GM12878 (cell line): ENCODE results near the gene EXOC4. TPM values are rescaled to one million over a fixed set of nuclear protein-coding genes. Genes with fewer than 3 reads are reported as not detected.

ENCODE experiments used
- ATAC-seq: fragments of 200-7000 bp; cut with Tn5 transposase; 3 replicates; pipeline ENCODE4 v1.9.1; 2020; ENCODE audit warnings: mild to moderate bottlenecking, moderate library complexity
- BruUV-seq: library from RNA; stranded (reverse); fragments of 400-500 nt; replicated peaks from 2 replicates; lab custom pipeline; 2021; lab: Mats Ljungman, UMichigan
- CTCF ChIA-PET: fragments of 300-600 bp; sonication (Branson Sonifier 250); formaldehyde crosslinking; extraction: SDS; loops from one replicate; lab custom pipeline; 2021; ENCODE audit warnings: inconsistent platforms; lab: Yijun Ruan, JAX
- POLR2A ChIA-PET: fragments of 350-600 bp; formaldehyde crosslinking; extraction: SDS; loops from one replicate; lab custom pipeline; 2021; ENCODE audit warnings: inconsistent platforms; lab: Charles Lee
- RAD21 ChIA-PET: fragments of 300-600 bp; sonication (Branson Sonifier 250); formaldehyde crosslinking; loops from one replicate; lab custom pipeline; 2023; ENCODE audit warnings: antibody characterized with exemption; ENCODE audit not compliant: unreplicated experiment; lab: Charles Lee
- SMC1A ChIA-PET: fragments of 300-600 bp; sonication (Branson Sonifier 250); formaldehyde crosslinking; loops from one replicate; lab custom pipeline; 2023; ENCODE audit not compliant: unreplicated experiment, uncharacterized antibody; lab: Charles Lee
- DNase-seq: peaks from one replicate; pipeline ENCODE4 v3.0.0-alpha.2; 2011; ENCODE audit warnings: low read depth, low spot score
- FAIRE-seq: peaks from 3 replicates; lab custom pipeline; 2011; peaks lifted over from hg19 to GRCh38; lab: Jason Lieb, UNC
- H2AFZ ChIP-seq: 2 replicates; pipeline ENCODE4 v1.6.0; 2011; ENCODE audit warnings: low read depth, low read length, control low read depth; ENCODE audit not compliant: control insufficient read depth
- H3K27ac ChIP-seq: 2 replicates; pipeline ENCODE4 v1.5.1; 2011; ENCODE audit warnings: control low read depth; ENCODE audit not compliant: control insufficient read depth, insufficient read depth
- H3K27me3 ChIP-seq, 2 experiments: replicated peaks in 1 of 2; 2 replicates each; pipeline versions ENCODE4 v1.6.0 to v1.6.1; 2011; ENCODE audit warnings: low read length in 1 of 2; ENCODE audit not compliant: control insufficient read depth in 2 of 2, insufficient read depth in 2 of 2
- H3K36me3 ChIP-seq, 2 experiments: 2 replicates each; pipeline ENCODE4 v1.5.1; 2011; ENCODE audit warnings: low read length in 1 of 2; ENCODE audit not compliant: control insufficient read depth in 2 of 2, insufficient read depth in 2 of 2
- H3K4me1 ChIP-seq: 2 replicates; pipeline ENCODE4 v1.6.1; 2011; ENCODE audit warnings: mild to moderate bottlenecking, low read length, moderate library complexity, mixed read lengths; ENCODE audit not compliant: control insufficient read depth, insufficient read depth
- H3K4me2 ChIP-seq: 2 replicates; pipeline ENCODE4 v1.6.0; 2011; ENCODE audit warnings: control low read depth; ENCODE audit not compliant: control insufficient read depth, insufficient read depth
- H3K4me3 ChIP-seq: fragments of 200-600 bp; sonication (generic); 2 replicates; pipeline ENCODE4 v1.5.1; 2016
- H3K79me2 ChIP-seq: 2 replicates; pipeline ENCODE4 v1.6.0; 2011; ENCODE audit warnings: low read length; ENCODE audit not compliant: control insufficient read depth, insufficient read depth
- H3K9ac ChIP-seq: 2 replicates; pipeline ENCODE4 v1.8.0; 2011; ENCODE audit warnings: low read length, control low read depth, mixed read lengths; ENCODE audit not compliant: control insufficient read depth, insufficient read depth
- H3K9me3 ChIP-seq: replicated peaks from 3 replicates; pipeline ENCODE4 v1.5.1; 2011; ENCODE audit warnings: mild to moderate bottlenecking, low read length; ENCODE audit not compliant: control insufficient read depth, insufficient read depth
- H4K20me1 ChIP-seq: 2 replicates; pipeline ENCODE4 v1.6.0; 2011; ENCODE audit not compliant: control insufficient read depth, insufficient read depth
- JUND ChIP-seq: IDR thresholded peaks from 2 replicates; pipeline ENCODE4 v1.6.1; 2012; ENCODE audit warnings: low read depth, mild to moderate bottlenecking, low read length, improper control_type of control experiment, moderate library complexity
- NR2F1 ChIP-seq: fragments of 450-650 bp; conservative IDR thresholded peaks from 2 replicates; pipeline ENCODE4 v1.6.1; 2017; ENCODE audit warnings: mild to moderate bottlenecking
- RFX5 ChIP-seq: IDR thresholded peaks from 2 replicates; pipeline ENCODE4 v1.6.1; 2011; ENCODE audit warnings: low read depth, low read length, improper control_type of control experiment
- in situ Hi-C: fragments of 300-500 bp; cut with MboI; formaldehyde crosslinking; loops from 9 replicates; pipeline ENCODE4 v1.14.3; 2018; ENCODE audit warnings: mixed read lengths
- intact Hi-C: fragments of 100-400 bp; cut with micrococcal nuclease; formaldehyde crosslinking; loops from one replicate; pipeline ENCODE4 v1.14.2; 2022; ENCODE audit not compliant: unreplicated experiment
- polyA plus RNA-seq, 11 experiments: library from polyadenylated mRNA; depleted of rRNA in 4 of 11; unstranded in 6 of 11; stranded (reverse) in 5 of 11; fragments of >200 nt; fragmentation: Nextera tagmentation in 4 of 11; fragmentation: Illumina TruSeq in 1 of 11; extraction: Ambion mirVana in 4 of 11; extraction: Trizol in 1 of 11; gene quantifications; 1 replicate in 1 of 11; 2 replicates in 10 of 11; pipeline versions ENCODE4 v1.2.1 to v1.2.3, GENCODE V29; 2011 to 2016; ENCODE audit warnings: inconsistent platforms in 2 of 11, missing spikeins in 2 of 11, low read depth in 1 of 11
- total RNA-seq, 4 experiments: library from RNA; depleted of rRNA in 3 of 4; stranded (reverse); fragments of >200 nt in 3 of 4; fragmentation: Illumina TruSeq in 1 of 4; extraction: Trizol in 1 of 4; gene quantifications; 2 replicates each; pipeline versions ENCODE4 v1.2.1 to v1.2.3, GENCODE V29; 2013 to 2021
- TF ChIP-seq, protein P1 (sequence below): fragments of 450-650 bp; IDR thresholded peaks from 2 replicates; pipeline ENCODE4 v1.6.1; 2017; ENCODE audit warnings: antibody characterized with exemption, mild to moderate bottlenecking, moderate library complexity

The EXOC4 gene
- total and polyA plus RNA-seq, 10 of the 15 experiments (the other 5 are each of a cell fraction or from before 2014, with no cell fraction given), result 13.2 to 44.5 (median 29.6) TPM

DNA sequence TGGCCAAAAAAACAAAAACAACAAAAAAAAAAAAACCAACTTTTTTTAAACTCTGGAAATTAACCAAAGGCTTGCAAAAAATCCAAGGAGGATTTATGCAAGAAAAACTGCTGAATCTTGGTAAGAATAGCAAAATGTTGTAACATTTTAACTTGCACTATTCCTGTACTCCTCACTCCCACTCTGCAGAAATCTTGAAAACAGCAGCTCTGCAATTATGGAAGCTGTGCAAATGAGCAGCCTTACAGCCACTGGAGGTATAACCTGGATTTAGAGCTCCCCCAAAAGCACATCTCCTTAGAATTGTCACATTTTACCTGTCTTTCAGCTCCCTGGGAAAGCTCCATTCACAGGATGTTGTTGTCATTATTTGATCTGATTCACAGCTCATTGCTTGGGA is 832.4 kb downstream of the EXOC4 start:
- no peaks in the 10 kb centered on the region for H3K79me2 ChIP-seq
- POLR2A ChIA-PET, result no interaction called here
- DNase-seq, result no peak
- no peak for FAIRE-seq
- intact Hi-C loops (no loop called here), in situ Hi-C loops (no loop called here)
- H3K27me3 ChIP-seq, result no peaks in the 10 kb centered on the region
- no peaks in the 10 kb centered on the region for H4K20me1 ChIP-seq
- H3K4me2 ChIP-seq, result no peak overlapping the region
- no peaks in the 10 kb centered on the region for H3K36me3 ChIP-seq
- no peak for ATAC-seq
- H3K27ac ChIP-seq, result no peak overlapping the region
- H2AFZ ChIP-seq, result no peak overlapping the region
- H3K9ac ChIP-seq, result no peak overlapping the region
- no TSS peak for BruUV-seq
- no peaks in the 10 kb centered on the region for H3K4me1 ChIP-seq
- TF ChIP-seq JUND (no peak), NR2F1 (no peak), RFX5 (no peak)
- TF ChIP-seq, protein P1, sequence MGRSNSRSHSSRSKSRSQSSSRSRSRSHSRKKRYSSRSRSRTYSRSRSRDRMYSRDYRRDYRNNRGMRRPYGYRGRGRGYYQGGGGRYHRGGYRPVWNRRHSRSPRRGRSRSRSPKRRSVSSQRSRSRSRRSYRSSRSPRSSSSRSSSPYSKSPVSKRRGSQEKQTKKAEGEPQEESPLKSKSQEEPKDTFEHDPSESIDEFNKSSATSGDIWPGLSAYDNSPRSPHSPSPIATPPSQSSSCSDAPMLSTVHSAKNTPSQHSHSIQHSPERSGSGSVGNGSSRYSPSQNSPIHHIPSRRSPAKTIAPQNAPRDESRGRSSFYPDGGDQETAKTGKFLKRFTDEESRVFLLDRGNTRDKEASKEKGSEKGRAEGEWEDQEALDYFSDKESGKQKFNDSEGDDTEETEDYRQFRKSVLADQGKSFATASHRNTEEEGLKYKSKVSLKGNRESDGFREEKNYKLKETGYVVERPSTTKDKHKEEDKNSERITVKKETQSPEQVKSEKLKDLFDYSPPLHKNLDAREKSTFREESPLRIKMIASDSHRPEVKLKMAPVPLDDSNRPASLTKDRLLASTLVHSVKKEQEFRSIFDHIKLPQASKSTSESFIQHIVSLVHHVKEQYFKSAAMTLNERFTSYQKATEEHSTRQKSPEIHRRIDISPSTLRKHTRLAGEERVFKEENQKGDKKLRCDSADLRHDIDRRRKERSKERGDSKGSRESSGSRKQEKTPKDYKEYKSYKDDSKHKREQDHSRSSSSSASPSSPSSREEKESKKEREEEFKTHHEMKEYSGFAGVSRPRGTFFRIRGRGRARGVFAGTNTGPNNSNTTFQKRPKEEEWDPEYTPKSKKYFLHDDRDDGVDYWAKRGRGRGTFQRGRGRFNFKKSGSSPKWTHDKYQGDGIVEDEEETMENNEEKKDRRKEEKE, result no peak
- TF ChIP-seq, all 136 proteins: peak for 0
- ChIA-PET CTCF (interaction anchor here (1.0 kb wide), 1 partner anchor 14 kb away, joined by 3 read pairs; no protein-coding TSS in a partner anchor), RAD21 (interaction anchor here (0.8 kb wide), 1 partner anchor 16 kb away, joined by 4 read pairs; no protein-coding TSS in a partner anchor), SMC1A (interaction anchor here (0.6 to 1.2 kb wide), 4 partner anchors 15 to 209 kb away, joined by 3 read pairs; partner anchors contain the start of gene LRGUK)
- Histone ChIP-seq H3K4me3 (no peak overlapping the region), H3K9me3 (peaks cover 4% of the 10 kb centered on the region; the same call in 2 of the 3 replicates)
